DMS 273 treated with DMSO at 0.1 percent for 48 hours (cell line): Measurements from ENCODE around the gene GMDS.

Experiments used
- DNase-seq: peaks from one replicate; lab custom pipeline; 2025; lab: John Stamatoyannopoulos, UW

GMDS gene

GRCh38 chr6:1800845-1801244 is 444.6 kb downstream of the GMDS start:
- no peak for DNase-seq

- no peak for DNase-seq
Observed at GRCh38 chr6:1798965-1799325, 446.5 kb downstream of the GMDS start.

GRCh38 chr6:1798303-1798964 is 447.0 kb downstream of the GMDS start:
- no peak for DNase-seq

- DNase-seq: no peak
Observed at GRCh38 chr6:1797801-1798200, 447.6 kb downstream of the GMDS start.

GRCh38 chr6:1796706-1797529 is 448.5 kb downstream of the GMDS start:
- no peak for DNase-seq

GRCh38 chr6:1795910-1796309 is 449.5 kb downstream of the GMDS start:
- DNase-seq: no peak

- no peak for DNase-seq
Observed at GRCh38 chr6:1792989-1793388, 452.4 kb downstream of the GMDS start.

- DNase-seq: no peak
Observed at GRCh38 chr6:1790684-1791083, 454.7 kb downstream of the GMDS start.

- DNase-seq: no peak
Observed at GRCh38 chr6:1789092-1789491, 456.3 kb downstream of the GMDS start.

GRCh38 chr6:1787894-1788293 is 457.5 kb downstream of the GMDS start:
- DNase-seq: peak; percentile 49

- DNase-seq: no peak
Observed at GRCh38 chr6:1786455-1787453, 458.7 kb downstream of the GMDS start.

- no peak for DNase-seq
Observed at GRCh38 chr6:1784422-1784884, 461.0 kb downstream of the GMDS start.

- no peak for DNase-seq
Observed at GRCh38 chr6:1781817-1782184, 463.6 kb downstream of the GMDS start.

- no peak for DNase-seq
Observed at GRCh38 chr6:1781152-1781816, 464.1 kb downstream of the GMDS start.

GRCh38 chr6:1780251-1780867 is 465.0 kb downstream of the GMDS start:
- no peak for DNase-seq

- DNase-seq: no peak
Observed at GRCh38 chr6:1778686-1779235, 466.6 kb downstream of the GMDS start.

GRCh38 chr6:1777921-1778685 is 467.3 kb downstream of the GMDS start:
- DNase-seq: no peak

GRCh38 chr6:1775441-1775840 is 470.0 kb downstream of the GMDS start:
- DNase-seq: no peak

GRCh38 chr6:1774226-1774915 is 471.0 kb downstream of the GMDS start:
- no peak for DNase-seq

GRCh38 chr6:1773700-1774099 is 471.7 kb downstream of the GMDS start:
- DNase-seq: no peak
